Neural cell (in vitro differentiated cells): Measurements from ENCODE around the gene CD52. TPM values are rescaled to one million over a fixed set of nuclear protein-coding genes. Genes with fewer than 3 reads are reported as not detected.

Experiments
- H2AFZ ChIP-seq: fragments of 200-600, 300-800 bp; sonication (generic), shearing (Covaris generic); 2 replicates; pipeline ENCODE4 v1.6.0; 2014; ENCODE audit warnings: low read depth, mild to moderate bottlenecking, antibody characterized with exemption, low read length, moderate library complexity
- H3F3A ChIP-seq: fragments of 200-600 bp; shearing (Covaris generic); 2 replicates; pipeline ENCODE4 v1.6.1; 2016; ENCODE audit warnings: mild to moderate bottlenecking, moderate library complexity, mixed read lengths, antibody characterized with exemption, low read length; ENCODE audit not compliant: insufficient read depth, poor library complexity, severe bottlenecking
- H3K27ac ChIP-seq: fragments of 200-600, 300-800 bp; sonication (generic), shearing (Covaris generic); 2 replicates; pipeline ENCODE4 v1.5.1; 2014; ENCODE audit warnings: mild to moderate bottlenecking, low read length, moderate library complexity
- H3K27me3 ChIP-seq: fragments of 300-800, 200-600 bp; sonication (generic), shearing (Covaris generic); 2 replicates; pipeline ENCODE4 v1.6.0; 2014; ENCODE audit warnings: mild to moderate bottlenecking, low read depth, low read length, moderate library complexity; ENCODE audit not compliant: insufficient read depth
- H3K36me3 ChIP-seq: fragments of 300-800, 200-600 bp; sonication (generic), shearing (Covaris generic); 2 replicates; pipeline ENCODE4 v1.5.1; 2014; ENCODE audit warnings: mild to moderate bottlenecking, antibody characterized with exemption, low read length, moderate library complexity; ENCODE audit not compliant: insufficient read depth
- H3K4me2 ChIP-seq: fragments of 300-800, 200-600 bp; sonication (generic), shearing (Covaris generic); 2 replicates; pipeline ENCODE4 v1.6.0; 2014; ENCODE audit warnings: mild to moderate bottlenecking, low read length
- H3K4me3 ChIP-seq: fragments of 300-800, 200-600 bp; sonication (generic), shearing (Covaris generic); 2 replicates; pipeline ENCODE4 v1.5.1; 2014; ENCODE audit warnings: mild to moderate bottlenecking, low read length, moderate library complexity
- H3K79me2 ChIP-seq: fragments of 200-600 bp; shearing (Covaris generic); replicated peaks from 2 replicates; pipeline ENCODE4 v1.6.0; 2014; ENCODE audit warnings: mild to moderate bottlenecking, low read length, moderate library complexity; ENCODE audit not compliant: insufficient read depth
- H3K9ac ChIP-seq: fragments of 300-800, 200-600 bp; sonication (generic), shearing (Covaris generic); 2 replicates; pipeline ENCODE4 v1.6.1; 2016; ENCODE audit warnings: mild to moderate bottlenecking, low read length, mixed read lengths
- H3K9me2 ChIP-seq: fragments of 200-600 bp; shearing (Covaris generic); 2 replicates; pipeline ENCODE4 v1.6.1; 2016; ENCODE audit warnings: mild to moderate bottlenecking, low read length, mixed read lengths; ENCODE audit not compliant: insufficient read depth
- H3K9me3 ChIP-seq: fragments of 200-600, 300-800 bp; sonication (generic), shearing (Covaris generic); 2 replicates; pipeline ENCODE4 v1.6.1; 2016; ENCODE audit warnings: mild to moderate bottlenecking, mixed run types, low read length, moderate library complexity, mixed read lengths
- H4K20me1 ChIP-seq: fragments of 200-600 bp; shearing (Covaris generic); 2 replicates; pipeline ENCODE4 v1.6.1; 2016; ENCODE audit warnings: mild to moderate bottlenecking, mixed run types; ENCODE audit not compliant: insufficient read depth
- EP300 ChIP-seq: fragments of 450-650 bp; conservative IDR thresholded peaks from 2 replicates; pipeline ENCODE4 v1.6.1; 2014; ENCODE audit warnings: antibody characterized with exemption, mild to moderate bottlenecking, moderate library complexity; ENCODE audit not compliant: poor library complexity, severe bottlenecking
- EZH2 ChIP-seq: fragments of 200-600, 300-800 bp; shearing (Covaris generic), sonication (generic); IDR thresholded peaks from 2 replicates; pipeline ENCODE4 v1.6.1; 2014; ENCODE audit warnings: antibody characterized with exemption, low read length, borderline replicate concordance, mild to moderate bottlenecking; ENCODE audit not compliant: insufficient read depth, poor library complexity, severe bottlenecking
- MXI1 ChIP-seq: fragments of 450-650 bp; conservative IDR thresholded peaks from 2 replicates; pipeline ENCODE4 v1.6.1; 2014; ENCODE audit warnings: antibody characterized with exemption, mild to moderate bottlenecking; ENCODE audit not compliant: poor library complexity, severe bottlenecking
- POLR2AphosphoS5 ChIP-seq: IDR thresholded peaks from 2 replicates; pipeline ENCODE4 v1.6.1; 2012
- RAD21 ChIP-seq: fragments of 450-650 bp; conservative IDR thresholded peaks from 2 replicates; pipeline ENCODE4 v1.6.1; 2014; ENCODE audit warnings: antibody characterized with exemption, mild to moderate bottlenecking, moderate library complexity
- SMC3 ChIP-seq: fragments of 450-650 bp; conservative IDR thresholded peaks from 2 replicates; pipeline ENCODE4 v1.6.1; 2014; ENCODE audit warnings: antibody characterized with exemption, mild to moderate bottlenecking, moderate library complexity; ENCODE audit not compliant: poor library complexity
- TAF1 ChIP-seq: IDR thresholded peaks from 2 replicates; pipeline ENCODE4 v1.6.1; 2012; ENCODE audit warnings: low read depth
- polyA plus RNA-seq: library from polyadenylated mRNA; depleted of rRNA; stranded (reverse); fragments of >200 nt; gene quantifications from 2 replicates; pipeline ENCODE4 v1.2.3, GENCODE V29; 2014
- TF ChIP-seq, protein P1 (sequence below): fragments of 450-650 bp; IDR thresholded peaks from 2 replicates; pipeline ENCODE4 v1.5.1; 2014; ENCODE audit warnings: antibody characterized with exemption, mild to moderate bottlenecking, moderate library complexity; ENCODE audit not compliant: poor library complexity, severe bottlenecking
- TF ChIP-seq, protein P2 (sequence below): IDR thresholded peaks from 2 replicates; pipeline ENCODE4 v1.6.1; 2012; ENCODE audit warnings: borderline replicate concordance

The CD52 gene
- polyA plus RNA-seq, 1 donor from 2014 or later = not detected

DNA sequence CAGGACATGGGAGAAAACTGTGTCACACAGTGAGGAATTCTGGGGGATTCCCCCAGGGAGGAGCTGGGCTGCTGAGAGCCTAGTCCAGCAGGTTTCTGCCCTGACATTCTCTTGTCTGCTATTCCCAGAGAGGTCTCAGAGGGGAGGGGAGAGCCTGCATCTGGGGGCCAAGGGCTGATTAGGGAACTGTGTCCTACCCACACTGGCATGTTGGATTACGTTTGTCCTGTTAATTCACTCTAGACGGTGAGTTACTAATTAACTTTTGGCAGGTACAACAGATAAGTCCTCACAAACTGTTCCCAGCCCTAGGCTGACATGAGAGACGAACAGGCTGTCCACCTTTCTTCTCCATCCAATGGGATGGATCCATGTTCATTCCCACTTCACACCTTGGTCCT lies 40.5 kb upstream of the CD52 start:
- H3K9ac ChIP-seq = no peak overlapping the region
- H4K20me1 ChIP-seq = no peaks in the 10 kb centered on the region
- H3K36me3 ChIP-seq = no peaks in the 10 kb centered on the region
- no peaks in the 10 kb centered on the region for H3K9me2 ChIP-seq
- H3K4me2 ChIP-seq = no peak overlapping the region
- no peak overlapping the region for H3K27ac ChIP-seq
- no peaks in the 10 kb centered on the region for H3K27me3 ChIP-seq
- no peaks in the 10 kb centered on the region for H3F3A ChIP-seq
- H3K79me2 ChIP-seq = peaks cover 5% of the 10 kb centered on the region
- no peak overlapping the region for H2AFZ ChIP-seq
- TF ChIP-seq, protein P1, sequence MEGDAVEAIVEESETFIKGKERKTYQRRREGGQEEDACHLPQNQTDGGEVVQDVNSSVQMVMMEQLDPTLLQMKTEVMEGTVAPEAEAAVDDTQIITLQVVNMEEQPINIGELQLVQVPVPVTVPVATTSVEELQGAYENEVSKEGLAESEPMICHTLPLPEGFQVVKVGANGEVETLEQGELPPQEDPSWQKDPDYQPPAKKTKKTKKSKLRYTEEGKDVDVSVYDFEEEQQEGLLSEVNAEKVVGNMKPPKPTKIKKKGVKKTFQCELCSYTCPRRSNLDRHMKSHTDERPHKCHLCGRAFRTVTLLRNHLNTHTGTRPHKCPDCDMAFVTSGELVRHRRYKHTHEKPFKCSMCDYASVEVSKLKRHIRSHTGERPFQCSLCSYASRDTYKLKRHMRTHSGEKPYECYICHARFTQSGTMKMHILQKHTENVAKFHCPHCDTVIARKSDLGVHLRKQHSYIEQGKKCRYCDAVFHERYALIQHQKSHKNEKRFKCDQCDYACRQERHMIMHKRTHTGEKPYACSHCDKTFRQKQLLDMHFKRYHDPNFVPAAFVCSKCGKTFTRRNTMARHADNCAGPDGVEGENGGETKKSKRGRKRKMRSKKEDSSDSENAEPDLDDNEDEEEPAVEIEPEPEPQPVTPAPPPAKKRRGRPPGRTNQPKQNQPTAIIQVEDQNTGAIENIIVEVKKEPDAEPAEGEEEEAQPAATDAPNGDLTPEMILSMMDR = no peak
- no peak for TF ChIP-seq POLR2AphosphoS5
- no peak for TF ChIP-seq MXI1
- TF ChIP-seq, protein P2, sequence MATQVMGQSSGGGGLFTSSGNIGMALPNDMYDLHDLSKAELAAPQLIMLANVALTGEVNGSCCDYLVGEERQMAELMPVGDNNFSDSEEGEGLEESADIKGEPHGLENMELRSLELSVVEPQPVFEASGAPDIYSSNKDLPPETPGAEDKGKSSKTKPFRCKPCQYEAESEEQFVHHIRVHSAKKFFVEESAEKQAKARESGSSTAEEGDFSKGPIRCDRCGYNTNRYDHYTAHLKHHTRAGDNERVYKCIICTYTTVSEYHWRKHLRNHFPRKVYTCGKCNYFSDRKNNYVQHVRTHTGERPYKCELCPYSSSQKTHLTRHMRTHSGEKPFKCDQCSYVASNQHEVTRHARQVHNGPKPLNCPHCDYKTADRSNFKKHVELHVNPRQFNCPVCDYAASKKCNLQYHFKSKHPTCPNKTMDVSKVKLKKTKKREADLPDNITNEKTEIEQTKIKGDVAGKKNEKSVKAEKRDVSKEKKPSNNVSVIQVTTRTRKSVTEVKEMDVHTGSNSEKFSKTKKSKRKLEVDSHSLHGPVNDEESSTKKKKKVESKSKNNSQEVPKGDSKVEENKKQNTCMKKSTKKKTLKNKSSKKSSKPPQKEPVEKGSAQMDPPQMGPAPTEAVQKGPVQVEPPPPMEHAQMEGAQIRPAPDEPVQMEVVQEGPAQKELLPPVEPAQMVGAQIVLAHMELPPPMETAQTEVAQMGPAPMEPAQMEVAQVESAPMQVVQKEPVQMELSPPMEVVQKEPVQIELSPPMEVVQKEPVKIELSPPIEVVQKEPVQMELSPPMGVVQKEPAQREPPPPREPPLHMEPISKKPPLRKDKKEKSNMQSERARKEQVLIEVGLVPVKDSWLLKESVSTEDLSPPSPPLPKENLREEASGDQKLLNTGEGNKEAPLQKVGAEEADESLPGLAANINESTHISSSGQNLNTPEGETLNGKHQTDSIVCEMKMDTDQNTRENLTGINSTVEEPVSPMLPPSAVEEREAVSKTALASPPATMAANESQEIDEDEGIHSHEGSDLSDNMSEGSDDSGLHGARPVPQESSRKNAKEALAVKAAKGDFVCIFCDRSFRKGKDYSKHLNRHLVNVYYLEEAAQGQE = no peak
- H3K4me3 ChIP-seq = no peak overlapping the region
- no peaks in the 10 kb centered on the region for H3K9me3 ChIP-seq

DNA sequence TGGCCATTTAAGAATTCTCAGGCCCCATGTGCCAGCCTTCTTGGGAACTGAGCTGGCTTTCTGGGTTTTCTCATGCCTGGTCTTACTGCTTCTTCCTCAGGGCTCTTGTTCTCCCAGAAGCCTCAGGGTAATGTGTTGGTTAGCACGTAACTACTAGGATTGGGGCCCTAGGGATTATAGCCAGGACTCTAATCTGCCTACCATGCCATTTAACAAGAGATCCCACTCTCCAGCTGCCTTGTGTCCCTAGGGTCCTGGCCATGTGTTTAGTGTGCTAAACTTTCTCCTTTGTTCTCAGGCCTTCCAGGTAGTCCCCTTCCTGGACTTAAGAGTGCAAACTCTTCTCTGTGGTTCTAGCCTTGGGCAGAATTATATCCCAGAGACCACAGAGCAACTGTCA lies 40.0 kb upstream of the CD52 start:
- no peaks in the 10 kb centered on the region for H3K9me3 ChIP-seq
- H3K4me2 ChIP-seq = no peak overlapping the region
- no peak overlapping the region for H2AFZ ChIP-seq
- TF ChIP-seq SMC3 = no peak
- H4K20me1 ChIP-seq = no peaks in the 10 kb centered on the region
- no peak overlapping the region for H3K9ac ChIP-seq
- no peak overlapping the region for H3K4me3 ChIP-seq
- H3F3A ChIP-seq = no peaks in the 10 kb centered on the region
- no peaks in the 10 kb centered on the region for H3K27me3 ChIP-seq
- H3K27ac ChIP-seq = no peak overlapping the region
- no peaks in the 10 kb centered on the region for H3K9me2 ChIP-seq
- peaks cover 5% of the 10 kb centered on the region for H3K79me2 ChIP-seq
- no peaks in the 10 kb centered on the region for H3K36me3 ChIP-seq

DNA sequence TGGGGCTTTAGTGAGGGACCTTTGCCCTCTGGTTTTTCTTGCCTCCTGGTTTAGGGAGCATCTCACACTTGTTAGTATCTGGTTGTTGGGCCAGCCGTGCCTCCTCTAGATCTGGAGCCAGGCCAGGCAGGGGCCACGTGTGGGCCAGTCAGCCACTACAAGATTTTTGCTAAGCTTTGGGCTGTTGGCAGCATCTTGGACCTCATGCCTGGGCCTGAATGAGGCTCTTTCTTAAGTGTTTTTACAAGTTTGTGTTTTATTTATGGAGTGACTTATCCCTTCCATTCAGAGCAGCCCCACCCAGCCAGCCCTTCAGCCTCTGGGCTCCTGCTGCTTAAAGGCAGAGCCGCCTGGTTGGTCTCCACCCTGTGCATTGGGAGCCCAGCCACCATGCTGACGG lies 39.5 kb upstream of the CD52 start:
- Histone ChIP-seq H3K27ac (no peak overlapping the region), H3K9ac (no peak overlapping the region), H3K4me2 (no peak overlapping the region)

More for the DNA sequence above, 39.5 kb upstream of the CD52 start:
- no peak overlapping the region for H3K4me3 ChIP-seq
- no peaks in the 10 kb centered on the region for H3K27me3 ChIP-seq
- no peaks in the 10 kb centered on the region for H3F3A ChIP-seq
- peaks cover 5% of the 10 kb centered on the region for H3K79me2 ChIP-seq
- no peaks in the 10 kb centered on the region for H3K36me3 ChIP-seq
- no peaks in the 10 kb centered on the region for H3K9me2 ChIP-seq
- TF ChIP-seq, protein P1 = no peak
- TF ChIP-seq POLR2AphosphoS5 = no peak
- no peak for TF ChIP-seq TAF1
- TF ChIP-seq EZH2 = no peak
- TF ChIP-seq, protein P2 = no peak
- TF ChIP-seq MXI1 = no peak
- TF ChIP-seq SMC3 = no peak
- TF ChIP-seq RAD21 = no peak
- no peak for TF ChIP-seq EP300
- H2AFZ ChIP-seq = no peak overlapping the region
- H3K9me3 ChIP-seq = no peaks in the 10 kb centered on the region
- H4K20me1 ChIP-seq = no peaks in the 10 kb centered on the region
